ENCODE data around the gene BCL2A1. TPM values are rescaled to one million over a fixed set of nuclear protein-coding genes. Genes with fewer than 3 reads are reported as not detected.

Gene BCL2A1
- total RNA-seq, 2 donors from 2014 or later, result 0.86 to 1.5 TPM

- intact Hi-C loops (cut with DNase I), result no loop called here
- DNase-seq, result no peak
- Histone ChIP-seq H3K4me3 (no peak overlapping the region), H3K9me3 (no peaks in the 10 kb centered on the region), H3K27me3 (no peaks in the 10 kb centered on the region), H3K9ac (ENCODE audit: low read depth in 2 of 2, low read length in 2 of 2) (no peak overlapping the region), H3K4me1 (no peaks in the 10 kb centered on the region), H3K27ac (no peak overlapping the region), H3K36me3 (no peaks in the 10 kb centered on the region)
- no peak for TF ChIP-seq CTCF (IDR thresholded peaks at IDR 0.05)
These were observed 6.5 kb upstream of the BCL2A1 start for GRCh38 chr15:79977431-79978054.

- no peak overlapping the region for H3K4me3 ChIP-seq
- no peak for DNase-seq
- H3K27ac ChIP-seq, result no peak overlapping the region
- no peak overlapping the region for H3K9ac ChIP-seq (ENCODE audit: low read depth in 2 of 2, low read length in 2 of 2)
- H3K9me3 ChIP-seq, result no peaks in the 10 kb centered on the region
- no peaks in the 10 kb centered on the region for H3K27me3 ChIP-seq
- TF ChIP-seq CTCF (IDR thresholded peaks at IDR 0.05), result no peak
- no peaks in the 10 kb centered on the region for H3K4me1 ChIP-seq
- intact Hi-C loops (cut with DNase I), result no loop called here
- H3K36me3 ChIP-seq, result no peaks in the 10 kb centered on the region
These were observed 2.6 kb upstream of the BCL2A1 start for GRCh38 chr15:79973456-79974195.

- intact Hi-C loops (cut with DNase I), result no loop called here
- no peaks in the 10 kb centered on the region for H3K36me3 ChIP-seq
- DNase-seq, result no peak
- H3K27ac ChIP-seq, result no peak overlapping the region
- TF ChIP-seq CTCF (IDR thresholded peaks at IDR 0.05), result no peak
- no peak overlapping the region for H3K4me3 ChIP-seq
- H3K4me1 ChIP-seq, result no peaks in the 10 kb centered on the region
- H3K9me3 ChIP-seq, result no peaks in the 10 kb centered on the region
- no peaks in the 10 kb centered on the region for H3K27me3 ChIP-seq
- H3K9ac ChIP-seq (ENCODE audit: low read depth in 2 of 2, low read length in 2 of 2), result no peak overlapping the region
These were observed 1.9 kb upstream of the BCL2A1 start for GRCh38 chr15:79972863-79973262.

- Histone ChIP-seq H3K27me3 (no peaks in the 10 kb centered on the region), H3K36me3 (no peaks in the 10 kb centered on the region), H3K27ac (peak overlapping the region; percentile 7), H3K4me1 (no peaks in the 10 kb centered on the region), H3K4me3 (peak overlapping the region; percentile 1), H3K9ac (ENCODE audit: low read depth in 2 of 2, low read length in 2 of 2) (no peak overlapping the region), H3K9me3 (no peaks in the 10 kb centered on the region)
- no peak for TF ChIP-seq CTCF (IDR thresholded peaks at IDR 0.05)
- DNase-seq, result no peak
- intact Hi-C loops (cut with DNase I), result no loop called here
These were observed 815 bp downstream of the BCL2A1 start for GRCh38 chr15:79970181-79970580.

- H3K4me1 ChIP-seq, result no peaks in the 10 kb centered on the region
- TF ChIP-seq CTCF (IDR thresholded peaks at IDR 0.05), result no peak
- H3K9ac ChIP-seq (ENCODE audit: low read depth in 2 of 2, low read length in 2 of 2), result no peak overlapping the region
- no peaks in the 10 kb centered on the region for H3K9me3 ChIP-seq
- intact Hi-C loops (cut with DNase I), result no loop called here
- DNase-seq, result no peak
- peak overlapping the region; percentile 4 for H3K4me3 ChIP-seq
- no peak overlapping the region for H3K27ac ChIP-seq
- no peaks in the 10 kb centered on the region for H3K36me3 ChIP-seq
- H3K27me3 ChIP-seq, result no peaks in the 10 kb centered on the region
These were observed 1.9 kb downstream of the BCL2A1 start for GRCh38 chr15:79969146-79969545.
